ENCODE measurements around the gene PCBP3. TPM values are rescaled to one million over a fixed set of nuclear protein-coding genes. Genes with fewer than 3 reads are reported as not detected.

Gene PCBP3
- polyA plus RNA-seq, 1 donor from 2014 or later: 1.7 TPM

DNA sequence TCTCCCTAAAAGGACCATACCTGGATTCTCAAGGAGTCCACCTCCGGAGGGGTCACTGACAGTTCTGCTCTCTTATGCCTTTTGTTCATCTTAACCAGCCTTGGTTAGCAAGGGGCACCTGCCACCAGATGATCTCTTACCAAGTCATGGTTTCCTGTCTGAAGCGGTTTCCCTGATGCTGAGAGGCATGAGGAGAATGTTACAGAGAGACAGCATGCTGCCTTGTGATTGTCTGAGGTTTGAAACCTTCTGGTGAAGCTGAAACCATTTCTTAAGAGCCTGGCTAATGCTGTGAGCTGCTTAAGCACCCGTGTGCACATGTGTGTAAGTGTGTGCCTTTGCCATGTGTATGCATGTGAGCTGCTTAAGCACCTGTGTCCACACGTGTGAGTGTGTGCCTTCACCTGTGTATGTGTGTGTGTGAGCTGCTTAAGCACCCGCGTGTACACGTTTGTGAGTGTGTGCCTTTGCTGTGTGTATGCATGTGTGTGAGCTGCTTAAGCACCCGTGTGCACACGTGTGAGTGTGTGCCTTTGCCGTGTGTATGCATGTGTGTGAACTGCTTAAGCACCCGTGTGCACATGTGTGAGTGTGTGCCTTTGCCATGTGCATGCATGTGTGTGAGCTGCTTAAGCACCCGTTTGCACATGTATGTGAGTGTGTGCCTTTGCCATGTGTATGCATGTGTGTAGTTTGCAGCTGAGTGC lies 201.7 kb downstream of the PCBP3 start:
- peak overlapping the region; percentile 34 for H2AFZ ChIP-seq (ENCODE audit: low read depth, low read length)
- no peak overlapping the region for H3K27ac ChIP-seq (ENCODE audit: low read length)
- H3K4me3 ChIP-seq (ENCODE audit: low read length): no peak overlapping the region
- H3K36me3 ChIP-seq (ENCODE audit: insufficient read depth, low read length): no peaks in the 10 kb centered on the region
- no peaks in the 10 kb centered on the region for H3K79me2 ChIP-seq (replicated peaks; ENCODE audit: insufficient read depth, low read length)
- TF ChIP-seq EZH2 (IDR thresholded peaks at IDR 0.05; ENCODE audit: borderline replicate concordance, insufficient read depth, low read length, poor library complexity, severe bottlenecking) (no peak), EP300 (conservative IDR thresholded peaks at IDR 0.05; ENCODE audit: poor library complexity, severe bottlenecking) (no peak), SMC3 (conservative IDR thresholded peaks at IDR 0.05; ENCODE audit: poor library complexity) (no peak), MXI1 (conservative IDR thresholded peaks at IDR 0.05; ENCODE audit: poor library complexity, severe bottlenecking) (no peak)
- no peaks in the 10 kb centered on the region for H3K27me3 ChIP-seq (ENCODE audit: insufficient read depth, low read depth, low read length)
- no peaks in the 10 kb centered on the region for H3K9me3 ChIP-seq (ENCODE audit: low read length)
- no peaks in the 10 kb centered on the region for H4K20me1 ChIP-seq (ENCODE audit: insufficient read depth)
- no peak overlapping the region for H3K4me2 ChIP-seq (ENCODE audit: low read length)
- no peak overlapping the region for H3K9ac ChIP-seq (ENCODE audit: low read length)
- no peaks in the 10 kb centered on the region for H3K9me2 ChIP-seq (ENCODE audit: insufficient read depth, low read length)
- H3F3A ChIP-seq (ENCODE audit: insufficient read depth, low read length, poor library complexity, severe bottlenecking): no peaks in the 10 kb centered on the region

DNA sequence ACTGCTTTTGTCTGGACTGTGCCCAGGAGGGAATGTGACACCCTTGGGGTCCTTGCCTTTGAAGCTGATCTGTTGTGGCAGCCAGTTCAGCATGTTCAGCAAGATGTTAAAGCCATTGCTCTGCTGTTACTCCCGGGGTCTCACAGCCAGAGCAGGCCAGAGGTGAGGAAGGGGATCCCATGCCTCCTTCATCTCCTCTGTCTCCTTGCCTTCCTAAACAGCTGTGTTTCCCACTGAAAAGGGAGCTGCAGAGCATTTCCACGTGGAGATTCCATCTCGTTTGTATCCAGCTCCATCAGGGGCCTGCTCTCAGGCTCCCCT lies 202.2 kb downstream of the PCBP3 start:
- peak overlapping the region; percentile 34 for H2AFZ ChIP-seq (ENCODE audit: low read depth, low read length)
- TF ChIP-seq SMC3 (conservative IDR thresholded peaks at IDR 0.05; ENCODE audit: poor library complexity) (no peak), RAD21 (conservative IDR thresholded peaks at IDR 0.05) (no peak), TAF1 (IDR thresholded peaks at IDR 0.05; ENCODE audit: low read depth) (no peak), POLR2AphosphoS5 (IDR thresholded peaks at IDR 0.05) (no peak), MXI1 (conservative IDR thresholded peaks at IDR 0.05; ENCODE audit: poor library complexity, severe bottlenecking) (no peak), REST (IDR thresholded peaks at IDR 0.05; ENCODE audit: borderline replicate concordance) (no peak), EZH2 (IDR thresholded peaks at IDR 0.05; ENCODE audit: borderline replicate concordance, insufficient read depth, low read length, poor library complexity, severe bottlenecking) (no peak), EP300 (conservative IDR thresholded peaks at IDR 0.05; ENCODE audit: poor library complexity, severe bottlenecking) (no peak)
- TF ChIP-seq, protein P1, sequence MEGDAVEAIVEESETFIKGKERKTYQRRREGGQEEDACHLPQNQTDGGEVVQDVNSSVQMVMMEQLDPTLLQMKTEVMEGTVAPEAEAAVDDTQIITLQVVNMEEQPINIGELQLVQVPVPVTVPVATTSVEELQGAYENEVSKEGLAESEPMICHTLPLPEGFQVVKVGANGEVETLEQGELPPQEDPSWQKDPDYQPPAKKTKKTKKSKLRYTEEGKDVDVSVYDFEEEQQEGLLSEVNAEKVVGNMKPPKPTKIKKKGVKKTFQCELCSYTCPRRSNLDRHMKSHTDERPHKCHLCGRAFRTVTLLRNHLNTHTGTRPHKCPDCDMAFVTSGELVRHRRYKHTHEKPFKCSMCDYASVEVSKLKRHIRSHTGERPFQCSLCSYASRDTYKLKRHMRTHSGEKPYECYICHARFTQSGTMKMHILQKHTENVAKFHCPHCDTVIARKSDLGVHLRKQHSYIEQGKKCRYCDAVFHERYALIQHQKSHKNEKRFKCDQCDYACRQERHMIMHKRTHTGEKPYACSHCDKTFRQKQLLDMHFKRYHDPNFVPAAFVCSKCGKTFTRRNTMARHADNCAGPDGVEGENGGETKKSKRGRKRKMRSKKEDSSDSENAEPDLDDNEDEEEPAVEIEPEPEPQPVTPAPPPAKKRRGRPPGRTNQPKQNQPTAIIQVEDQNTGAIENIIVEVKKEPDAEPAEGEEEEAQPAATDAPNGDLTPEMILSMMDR (IDR thresholded peaks at IDR 0.05; ENCODE audit: poor library complexity, severe bottlenecking): no peak
- no peak overlapping the region for H3K4me2 ChIP-seq (ENCODE audit: low read length)
- H4K20me1 ChIP-seq (ENCODE audit: insufficient read depth): no peaks in the 10 kb centered on the region
- no peak overlapping the region for H3K4me3 ChIP-seq (ENCODE audit: low read length)
- H3K27me3 ChIP-seq (ENCODE audit: insufficient read depth, low read depth, low read length): no peaks in the 10 kb centered on the region
- no peak overlapping the region for H3K9ac ChIP-seq (ENCODE audit: low read length)
- H3K79me2 ChIP-seq (replicated peaks; ENCODE audit: insufficient read depth, low read length): no peaks in the 10 kb centered on the region
- no peaks in the 10 kb centered on the region for H3F3A ChIP-seq (ENCODE audit: insufficient read depth, low read length, poor library complexity, severe bottlenecking)
- H3K27ac ChIP-seq (ENCODE audit: low read length): no peak overlapping the region
- no peaks in the 10 kb centered on the region for H3K9me3 ChIP-seq (ENCODE audit: low read length)
- no peaks in the 10 kb centered on the region for H3K9me2 ChIP-seq (ENCODE audit: insufficient read depth, low read length)
- H3K36me3 ChIP-seq (ENCODE audit: insufficient read depth, low read length): no peaks in the 10 kb centered on the region

All from neural cell (in vitro differentiated cells).